Liver (tissue), 3 donors: Measurements from ENCODE around the gene ASTN1.

Source experiments
- CTCF ChIP-seq: fragments of 150-350 bp; IDR thresholded peaks from 2 replicates; pipeline ENCODE4 v1.5.1; 2017; ENCODE audit warnings: improper control_type of control experiment, low read depth, low read length; ENCODE audit not compliant: missing input control
- MAX ChIP-seq: IDR thresholded peaks from 2 replicates; pipeline ENCODE4 v1.6.1; 2016; ENCODE audit warnings: antibody characterized with exemption
- TAF1 ChIP-seq: conservative IDR thresholded peaks from 2 replicates; pipeline ENCODE4 v1.6.1; 2016; ENCODE audit warnings: antibody characterized with exemption, mild to moderate bottlenecking
- YY1 ChIP-seq: IDR thresholded peaks from 2 replicates; pipeline ENCODE4 v1.6.1; 2016; ENCODE audit warnings: antibody characterized with exemption, mild to moderate bottlenecking
- donor health status: healthy.
- donor health status: healthy.

- no peak for TF ChIP-seq CTCF
- TF ChIP-seq YY1 = no peak
- TF ChIP-seq MAX = no peak
- TF ChIP-seq TAF1 = no peak
Observed at GRCh38 chr1:177043597-177043996, 120.9 kb downstream of the ASTN1 start.
